Loucy (cell line): Measurements from ENCODE around the gene MARCHF2.

Experiments
- CTCF ChIP-seq: fragments of 200-600 bp; sonication (generic); conservative IDR thresholded peaks from 2 replicates; pipeline ENCODE4 v1.5.1; 2014; ENCODE audit warnings: mild to moderate bottlenecking, antibody characterized with exemption, low read length
- EZH2phosphoT487 ChIP-seq: fragments of 200-600 bp; IDR thresholded peaks from 2 replicates; pipeline ENCODE4 v1.6.1; 2018; ENCODE audit warnings: antibody characterized with exemption, mild to moderate bottlenecking, moderate library complexity, borderline replicate concordance

GRCh38 chr19:8446061-8446709 lies 33.1 kb downstream of the MARCHF2 start:
- no peak for TF ChIP-seq CTCF
- TF ChIP-seq EZH2phosphoT487: no peak
